Breast epithelium (tissue), 3 donors: Measurements from ENCODE around the gene ARID1B.

Experiments
- POLR2AphosphoS5 ChIP-seq, 3 donors: sonication (generic); formaldehyde crosslinking; IDR thresholded peaks; one replicate each; pipeline ENCODE4 v1.6.1; 2017; ENCODE audit warnings: antibody characterized with exemption in 3 of 3
- TF ChIP-seq, protein P1 (sequence below), 3 donors: fragments of 450-650 bp; IDR thresholded peaks; one replicate each; pipeline ENCODE4 v1.5.1; 2016 to 2017; ENCODE audit warnings: antibody characterized with exemption in 3 of 3, mild to moderate bottlenecking in 3 of 3, moderate library complexity in 3 of 3

DNA sequence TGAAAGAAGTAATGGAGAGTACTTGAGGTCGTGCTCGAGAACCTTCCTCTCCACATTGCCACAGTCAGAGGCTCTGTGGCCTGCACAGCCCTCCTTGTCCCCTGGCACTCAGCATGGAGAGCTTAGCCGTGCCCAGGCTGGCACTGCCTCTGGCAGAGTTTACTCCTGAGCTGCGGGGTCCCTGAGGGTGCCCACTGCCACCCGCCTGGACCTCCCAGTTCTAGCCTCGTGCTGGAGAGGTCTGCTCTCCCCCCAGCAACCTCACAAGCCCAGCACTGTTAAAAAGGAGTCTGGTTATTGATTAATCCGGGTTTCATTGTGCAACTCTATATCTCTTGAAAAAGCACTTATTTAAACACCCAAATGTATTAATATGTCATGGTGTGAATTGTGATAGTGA lies 319.3 kb downstream of the ARID1B start:
- TF ChIP-seq, protein P1, sequence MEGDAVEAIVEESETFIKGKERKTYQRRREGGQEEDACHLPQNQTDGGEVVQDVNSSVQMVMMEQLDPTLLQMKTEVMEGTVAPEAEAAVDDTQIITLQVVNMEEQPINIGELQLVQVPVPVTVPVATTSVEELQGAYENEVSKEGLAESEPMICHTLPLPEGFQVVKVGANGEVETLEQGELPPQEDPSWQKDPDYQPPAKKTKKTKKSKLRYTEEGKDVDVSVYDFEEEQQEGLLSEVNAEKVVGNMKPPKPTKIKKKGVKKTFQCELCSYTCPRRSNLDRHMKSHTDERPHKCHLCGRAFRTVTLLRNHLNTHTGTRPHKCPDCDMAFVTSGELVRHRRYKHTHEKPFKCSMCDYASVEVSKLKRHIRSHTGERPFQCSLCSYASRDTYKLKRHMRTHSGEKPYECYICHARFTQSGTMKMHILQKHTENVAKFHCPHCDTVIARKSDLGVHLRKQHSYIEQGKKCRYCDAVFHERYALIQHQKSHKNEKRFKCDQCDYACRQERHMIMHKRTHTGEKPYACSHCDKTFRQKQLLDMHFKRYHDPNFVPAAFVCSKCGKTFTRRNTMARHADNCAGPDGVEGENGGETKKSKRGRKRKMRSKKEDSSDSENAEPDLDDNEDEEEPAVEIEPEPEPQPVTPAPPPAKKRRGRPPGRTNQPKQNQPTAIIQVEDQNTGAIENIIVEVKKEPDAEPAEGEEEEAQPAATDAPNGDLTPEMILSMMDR (IDR thresholded peaks at IDR 0.05) = no peak
- no peak for TF ChIP-seq POLR2AphosphoS5 (IDR thresholded peaks at IDR 0.05)
